ENCODE results near the gene C16orf90.
A peak's percentile ranks its signal among the peaks of the same experiment; 100 is the strongest.

C16orf90 gene

DNA sequence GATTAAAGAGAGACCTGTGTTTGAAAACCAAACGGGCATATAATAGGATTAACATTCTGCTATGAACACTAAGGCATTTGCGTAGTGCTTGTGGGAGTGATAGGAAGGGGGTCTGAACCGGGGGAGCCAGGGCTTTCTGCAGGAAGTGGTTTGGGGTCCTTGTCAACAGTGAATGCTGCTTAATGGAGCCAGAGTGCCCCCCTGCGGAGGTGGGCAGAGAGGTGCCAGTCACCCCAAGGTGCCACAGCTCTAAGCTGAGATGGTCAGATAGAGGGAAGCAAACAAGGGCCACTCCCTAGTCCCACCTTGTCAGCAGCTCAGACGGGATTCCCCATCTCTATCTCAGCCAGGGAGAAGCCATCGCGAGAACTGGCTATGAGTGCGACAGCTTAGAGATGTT lies 34.1 kb downstream of the C16orf90 start:
- TF ChIP-seq, protein P1, sequence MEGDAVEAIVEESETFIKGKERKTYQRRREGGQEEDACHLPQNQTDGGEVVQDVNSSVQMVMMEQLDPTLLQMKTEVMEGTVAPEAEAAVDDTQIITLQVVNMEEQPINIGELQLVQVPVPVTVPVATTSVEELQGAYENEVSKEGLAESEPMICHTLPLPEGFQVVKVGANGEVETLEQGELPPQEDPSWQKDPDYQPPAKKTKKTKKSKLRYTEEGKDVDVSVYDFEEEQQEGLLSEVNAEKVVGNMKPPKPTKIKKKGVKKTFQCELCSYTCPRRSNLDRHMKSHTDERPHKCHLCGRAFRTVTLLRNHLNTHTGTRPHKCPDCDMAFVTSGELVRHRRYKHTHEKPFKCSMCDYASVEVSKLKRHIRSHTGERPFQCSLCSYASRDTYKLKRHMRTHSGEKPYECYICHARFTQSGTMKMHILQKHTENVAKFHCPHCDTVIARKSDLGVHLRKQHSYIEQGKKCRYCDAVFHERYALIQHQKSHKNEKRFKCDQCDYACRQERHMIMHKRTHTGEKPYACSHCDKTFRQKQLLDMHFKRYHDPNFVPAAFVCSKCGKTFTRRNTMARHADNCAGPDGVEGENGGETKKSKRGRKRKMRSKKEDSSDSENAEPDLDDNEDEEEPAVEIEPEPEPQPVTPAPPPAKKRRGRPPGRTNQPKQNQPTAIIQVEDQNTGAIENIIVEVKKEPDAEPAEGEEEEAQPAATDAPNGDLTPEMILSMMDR (IDR thresholded peaks at IDR 0.05; ENCODE audit: low read depth, low read length): no peak
- no peak overlapping the region for H3K4me3 ChIP-seq (ENCODE audit: low read depth, low read length)
- DNase-seq (ENCODE audit: low read depth, low spot score): no peak
- in situ Hi-C loops (cut with HindIII; ENCODE audit: low sequenced_read_pairs): no loop called here

- no peak for DNase-seq (ENCODE audit: low read depth, low spot score)
- in situ Hi-C loops (cut with HindIII; ENCODE audit: low sequenced_read_pairs): no loop called here
- TF ChIP-seq, protein P1 (IDR thresholded peaks at IDR 0.05; ENCODE audit: low read depth, low read length): no peak
- no peak overlapping the region for H3K4me3 ChIP-seq (ENCODE audit: low read depth, low read length)
These were observed 34.7 kb downstream of the C16orf90 start for GRCh38 chr16:3460585-3460984.

DNA sequence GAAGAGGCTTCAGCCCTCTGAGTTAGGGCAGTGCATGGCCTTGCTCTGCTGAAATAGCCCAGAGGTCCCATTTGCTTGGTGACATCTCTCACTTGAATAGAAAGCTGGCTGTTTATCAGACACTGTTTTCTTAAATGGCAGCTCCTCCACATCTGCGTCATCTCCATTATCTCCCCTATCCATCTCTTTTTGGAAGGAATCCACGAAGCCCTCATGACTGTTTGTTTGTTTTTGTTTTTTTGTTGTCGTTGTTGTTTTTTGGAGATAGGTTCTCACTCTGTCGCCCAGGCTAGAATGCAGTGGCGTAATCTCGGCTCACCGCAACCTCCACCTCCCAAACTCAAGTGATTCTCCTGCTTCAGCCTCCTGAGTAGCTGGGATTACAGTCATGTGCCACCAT lies 35.2 kb downstream of the C16orf90 start:
- in situ Hi-C loops (cut with HindIII; ENCODE audit: low sequenced_read_pairs): no loop called here
- no peak overlapping the region for H3K4me3 ChIP-seq (ENCODE audit: low read depth, low read length)
- TF ChIP-seq, protein P1 (IDR thresholded peaks at IDR 0.05; ENCODE audit: low read depth, low read length): no peak
- DNase-seq (ENCODE audit: low read depth, low spot score): no peak

- no peak for DNase-seq (ENCODE audit: low read depth, low spot score)
- in situ Hi-C loops (cut with HindIII; ENCODE audit: low sequenced_read_pairs): no loop called here
These were observed 35.7 kb downstream of the C16orf90 start for GRCh38 chr16:3459401-3460090.

DNA sequence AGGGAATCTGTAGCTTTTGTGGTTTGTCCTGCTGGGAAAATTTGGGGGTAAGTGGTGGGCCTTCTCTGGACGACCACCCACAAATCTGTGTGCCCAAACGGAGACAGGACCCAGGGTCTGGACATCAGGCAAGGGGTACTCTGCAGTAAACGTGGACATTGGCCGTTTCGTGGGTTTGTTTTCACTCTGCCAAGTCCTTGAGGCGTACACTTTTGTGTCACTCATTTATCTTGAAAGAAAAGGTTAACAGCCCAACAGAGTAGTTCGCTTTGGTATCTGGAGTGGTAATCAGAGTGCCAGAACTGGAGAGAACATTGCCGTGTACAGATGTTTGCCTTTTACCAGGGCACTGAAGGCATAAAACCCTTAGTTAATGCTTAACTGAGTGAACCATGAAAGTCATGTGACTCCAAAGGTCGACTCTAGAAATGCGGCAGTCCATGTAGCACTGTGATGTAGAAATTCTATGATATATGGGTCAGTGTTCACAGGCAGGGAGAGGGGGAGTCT lies 36.4 kb downstream of the C16orf90 start:
- in situ Hi-C loops (cut with HindIII; ENCODE audit: low sequenced_read_pairs): no loop called here
- DNase-seq (ENCODE audit: low read depth, low spot score): peak; percentile 19
- H3K4me3 ChIP-seq (ENCODE audit: low read depth, low read length): peak overlapping the region; percentile 89
- TF ChIP-seq, protein P1 (IDR thresholded peaks at IDR 0.05; ENCODE audit: low read depth, low read length): no peak

More at GRCh38 chr16:3459401-3460090, 35.7 kb downstream of the C16orf90 start:
- TF ChIP-seq, protein P1 (IDR thresholded peaks at IDR 0.05; ENCODE audit: low read depth, low read length): no peak
- peak overlapping the region; percentile 89 for H3K4me3 ChIP-seq (ENCODE audit: low read depth, low read length)

GRCh38 chr16:3458278-3458851 lies 36.9 kb downstream of the C16orf90 start:
- peak; percentile 29 for DNase-seq (ENCODE audit: low read depth, low spot score)
- in situ Hi-C loops (cut with HindIII; ENCODE audit: low sequenced_read_pairs): no loop called here
- H3K4me3 ChIP-seq (ENCODE audit: low read depth, low read length): peak overlapping the region; percentile 89
- TF ChIP-seq, protein P1 (IDR thresholded peaks at IDR 0.05; ENCODE audit: low read depth, low read length): no peak
